GM12874 (cell line): ENCODE results near the gene COX4I2.

Experiments
- CTCF ChIP-seq: IDR thresholded peaks from 2 replicates; pipeline ENCODE4 v1.5.1; 2011; ENCODE audit warnings: low read depth, mild to moderate bottlenecking, control low read depth, low read length, moderate library complexity; ENCODE audit not compliant: insufficient read depth

COX4I2 gene

GRCh38 chr20:31641391-31641790 lies 3.7 kb downstream of the COX4I2 start:
- no peak for TF ChIP-seq CTCF

GRCh38 chr20:31642837-31643236 lies 5.1 kb downstream of the COX4I2 start:
- no peak for TF ChIP-seq CTCF

GRCh38 chr20:31643522-31643921 lies 5.8 kb downstream of the COX4I2 start:
- TF ChIP-seq CTCF, result no peak

GRCh38 chr20:31644701-31645100 lies 7.0 kb downstream of the COX4I2 start:
- no peak for TF ChIP-seq CTCF

GRCh38 chr20:31652917-31653396 lies 15.2 kb downstream of the COX4I2 start:
- no peak for TF ChIP-seq CTCF

GRCh38 chr20:31653561-31653960 lies 15.8 kb downstream of the COX4I2 start:
- no peak for TF ChIP-seq CTCF

GRCh38 chr20:31654534-31654933 lies 16.8 kb downstream of the COX4I2 start:
- TF ChIP-seq CTCF, result no peak
